22Rv1 (cell line): ENCODE data around the gene FHL2.

ENCODE experiments used
- ZFX ChIP-seq: fragments of 450-650 bp; IDR thresholded peaks from 2 replicates; pipeline ENCODE4 v1.6.1; 2017; ENCODE audit warnings: antibody characterized with exemption, borderline replicate concordance
- TF ChIP-seq, protein P1 (sequence below): fragments of 450-650 bp; IDR thresholded peaks from 2 replicates; pipeline ENCODE4 v1.5.1; 2017; ENCODE audit warnings: mild to moderate bottlenecking

- TF ChIP-seq, protein P1, sequence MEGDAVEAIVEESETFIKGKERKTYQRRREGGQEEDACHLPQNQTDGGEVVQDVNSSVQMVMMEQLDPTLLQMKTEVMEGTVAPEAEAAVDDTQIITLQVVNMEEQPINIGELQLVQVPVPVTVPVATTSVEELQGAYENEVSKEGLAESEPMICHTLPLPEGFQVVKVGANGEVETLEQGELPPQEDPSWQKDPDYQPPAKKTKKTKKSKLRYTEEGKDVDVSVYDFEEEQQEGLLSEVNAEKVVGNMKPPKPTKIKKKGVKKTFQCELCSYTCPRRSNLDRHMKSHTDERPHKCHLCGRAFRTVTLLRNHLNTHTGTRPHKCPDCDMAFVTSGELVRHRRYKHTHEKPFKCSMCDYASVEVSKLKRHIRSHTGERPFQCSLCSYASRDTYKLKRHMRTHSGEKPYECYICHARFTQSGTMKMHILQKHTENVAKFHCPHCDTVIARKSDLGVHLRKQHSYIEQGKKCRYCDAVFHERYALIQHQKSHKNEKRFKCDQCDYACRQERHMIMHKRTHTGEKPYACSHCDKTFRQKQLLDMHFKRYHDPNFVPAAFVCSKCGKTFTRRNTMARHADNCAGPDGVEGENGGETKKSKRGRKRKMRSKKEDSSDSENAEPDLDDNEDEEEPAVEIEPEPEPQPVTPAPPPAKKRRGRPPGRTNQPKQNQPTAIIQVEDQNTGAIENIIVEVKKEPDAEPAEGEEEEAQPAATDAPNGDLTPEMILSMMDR: no peak
- TF ChIP-seq ZFX: no peak
These were observed 24.9 kb downstream of the FHL2 start for GRCh38 chr2:105373895-105374401.
